H1 (cell line): ENCODE data around the gene MGAT2. TPM values are rescaled to one million over a fixed set of nuclear protein-coding genes. Genes with fewer than 3 reads are reported as not detected.

ENCODE experiments used
- CTCF ChIA-PET: fragments of 300-600 bp; sonication (Branson Sonifier 250); formaldehyde crosslinking; loops from one replicate; lab custom pipeline; 2021; ENCODE audit not compliant: partially characterized antibody; lab: Charles Lee
- POLR2A ChIA-PET: fragments of 300-600 bp; sonication (Branson Sonifier 250); formaldehyde crosslinking; loops from one replicate; lab custom pipeline; 2021; ENCODE audit warnings: inconsistent platforms; ENCODE audit not compliant: partially characterized antibody; lab: Charles Lee
- DNase-seq, 2 experiments: peaks; one replicate each; pipeline versions ENCODE4 v3.0.0 to v3.0.0-alpha.2; 2010 to 2022; ENCODE audit warnings: low spot score in 2 of 2, low read depth in 1 of 2, mixed read lengths in 1 of 2
- FAIRE-seq: peaks from 2 replicates; lab custom pipeline; 2011; peaks lifted over from hg19 to GRCh38; lab: Jason Lieb, UNC
- H2AFZ ChIP-seq: 2 replicates; pipeline ENCODE4 v1.8.1; 2012; ENCODE audit warnings: low read length, inconsistent platforms
- H2AK5ac ChIP-seq: 2 replicates; pipeline ENCODE4 v1.6.1; 2013; ENCODE audit warnings: low read depth, low read length
- H2BK120ac ChIP-seq: replicated peaks from 2 replicates; pipeline ENCODE3; 2013; ENCODE audit warnings: low read depth, low read length, inconsistent platforms
- H2BK12ac ChIP-seq: 2 replicates; pipeline ENCODE4 v1.6.1; 2013; ENCODE audit warnings: low read depth, low read length
- H2BK15ac ChIP-seq: 2 replicates; pipeline ENCODE4 v1.6.1; 2013; ENCODE audit warnings: low read length
- H2BK20ac ChIP-seq: 2 replicates; pipeline ENCODE4 v1.6.1; 2013; ENCODE audit warnings: low read length
- H2BK5ac ChIP-seq: 2 replicates; pipeline ENCODE4 v1.6.1; 2013; ENCODE audit warnings: low read depth, low read length
- H3K14ac ChIP-seq: 2 replicates; pipeline ENCODE4 v1.6.1; 2013; ENCODE audit warnings: inconsistent platforms; ENCODE audit not compliant: insufficient read length
- H3K18ac ChIP-seq: 2 replicates; pipeline ENCODE4 v1.6.1; 2013; ENCODE audit warnings: low read length; ENCODE audit errors: extremely low read depth
- H3K23ac ChIP-seq: 2 replicates; pipeline ENCODE4 v1.6.1; 2013; ENCODE audit warnings: inconsistent platforms; ENCODE audit not compliant: insufficient read length
- H3K23me2 ChIP-seq: 2 replicates; pipeline ENCODE4 v1.6.1; 2013; ENCODE audit warnings: low read depth, low read length
- H3K27ac ChIP-seq: 2 replicates; pipeline ENCODE4 v1.6.1; 2011; ENCODE audit warnings: low read depth, low read length, inconsistent platforms
- H3K27me3 ChIP-seq, 4 experiments: replicated peaks in 1 of 4; 1 replicate in 1 of 4; 2 replicates in 3 of 4; pipeline versions ENCODE4 v1.6.1 to v1.8.1; 2011 to 2013; ENCODE audit warnings: low read length in 3 of 4, mild to moderate bottlenecking in 3 of 4, inconsistent platforms in 2 of 4, mixed read lengths in 2 of 4, moderate library complexity in 1 of 4; ENCODE audit not compliant: control insufficient read depth in 3 of 4, insufficient read depth in 3 of 4; ENCODE audit errors: extremely low read depth in 1 of 4
- H3K36me3 ChIP-seq, 4 experiments: 2 replicates each; pipeline versions ENCODE4 v1.6.1 to v1.8.1; 2011 to 2013; ENCODE audit warnings: mild to moderate bottlenecking in 4 of 4, low read length in 3 of 4, moderate library complexity in 2 of 4, control low read depth in 1 of 4, inconsistent platforms in 1 of 4; ENCODE audit not compliant: insufficient read depth in 4 of 4, control insufficient read depth in 2 of 4
- H3K4ac ChIP-seq: replicated peaks from 2 replicates; pipeline ENCODE3; 2013; ENCODE audit warnings: low read length, low read depth, mixed read lengths, inconsistent platforms; ENCODE audit not compliant: insufficient read length
- H3K4me1 ChIP-seq, 4 experiments: replicated peaks in 1 of 4; 1 replicate in 1 of 4; 2 replicates in 3 of 4; pipeline versions ENCODE4 v1.6.1 to v1.8.1; 2011 to 2013; ENCODE audit warnings: low read length in 3 of 4, inconsistent platforms in 2 of 4, mixed read lengths in 1 of 4; ENCODE audit not compliant: insufficient read depth in 4 of 4, control insufficient read depth in 3 of 4
- H3K4me2 ChIP-seq, 2 experiments: 2 replicates each; pipeline versions ENCODE4 v1.6.1 to v1.8.1; 2011 to 2013; ENCODE audit warnings: low read depth in 2 of 2, low read length in 2 of 2, control low read depth in 1 of 2, inconsistent platforms in 1 of 2, mild to moderate bottlenecking in 1 of 2; ENCODE audit not compliant: insufficient read depth in 1 of 2
- H3K4me3 ChIP-seq, 4 experiments: fragments of 200-600, 300-600 bp in 1 of 4; sonication (generic), shearing (Covaris generic), sonication (Bioruptor Twin) in 1 of 4; 2 replicates each; pipeline versions ENCODE4 v1.5.1 to v1.8.1; 2011 to 2016; ENCODE audit warnings: low read length in 4 of 4, low read depth in 3 of 4, control low read depth in 2 of 4, inconsistent platforms in 2 of 4, mild to moderate bottlenecking in 2 of 4, mixed read lengths in 1 of 4, moderate library complexity in 1 of 4; ENCODE audit not compliant: insufficient read depth in 2 of 4; ENCODE audit errors: extremely low read depth in 1 of 4
- H3K56ac ChIP-seq: replicated peaks from 2 replicates; pipeline ENCODE3; 2013; ENCODE audit warnings: low read depth, mild to moderate bottlenecking, mixed read lengths, low read length, inconsistent platforms; ENCODE audit not compliant: insufficient read length
- H3K79me1 ChIP-seq: 2 replicates; pipeline ENCODE4 v1.6.1; 2013; ENCODE audit warnings: low read depth, low read length, control low read depth
- H3K79me2 ChIP-seq, 2 experiments: 2 replicates each; pipeline versions ENCODE4 v1.6.1 to v1.8.1; 2012 to 2013; ENCODE audit warnings: low read length in 2 of 2, mild to moderate bottlenecking in 2 of 2, inconsistent platforms in 1 of 2; ENCODE audit not compliant: insufficient read depth in 2 of 2, control insufficient read depth in 1 of 2
- H3K9ac ChIP-seq, 4 experiments: replicated peaks in 1 of 4; 1 replicate in 1 of 4; 2 replicates in 3 of 4; pipeline versions ENCODE4 v1.6.1 to v1.8.1; 2011 to 2013; ENCODE audit warnings: low read depth in 3 of 4, low read length in 3 of 4, control low read depth in 2 of 4, mild to moderate bottlenecking in 2 of 4, moderate library complexity in 2 of 4, inconsistent platforms in 1 of 4; ENCODE audit errors: extremely low read depth in 1 of 4
- H3K9me3 ChIP-seq, 2 experiments: 2 replicates each; pipeline versions ENCODE4 v1.6.1 to v1.8.1; 2012 to 2013; ENCODE audit warnings: mild to moderate bottlenecking in 2 of 2, moderate library complexity in 2 of 2, control low read depth in 1 of 2, inconsistent platforms in 1 of 2, low read depth in 1 of 2, low read length in 1 of 2, mixed read lengths in 1 of 2; ENCODE audit not compliant: insufficient read depth in 2 of 2
- H4K20me1 ChIP-seq, 2 experiments: replicated peaks in 1 of 2; 2 replicates each; pipeline versions ENCODE3 to v1.8.1; 2011 to 2013; ENCODE audit warnings: inconsistent platforms in 2 of 2, low read length in 2 of 2, mild to moderate bottlenecking in 1 of 2; ENCODE audit not compliant: insufficient read depth in 2 of 2, control insufficient read depth in 1 of 2
- H4K5ac ChIP-seq: 2 replicates; pipeline ENCODE4 v1.6.1; 2013; ENCODE audit warnings: low read length, low read depth, mixed read lengths, inconsistent platforms; ENCODE audit not compliant: insufficient read length
- H4K8ac ChIP-seq: 2 replicates; pipeline ENCODE4 v1.8.0; 2013; ENCODE audit warnings: mild to moderate bottlenecking, moderate library complexity, low read length, inconsistent platforms; ENCODE audit not compliant: insufficient read depth; ENCODE audit errors: extremely low read depth
- H4K91ac ChIP-seq: replicated peaks from 2 replicates; pipeline ENCODE3; 2013; ENCODE audit warnings: low read length, mixed read lengths, inconsistent platforms; ENCODE audit not compliant: insufficient read length
- CBX8 ChIP-seq: fragments of 300-800, 300-1000 bp; sonication (generic); IDR thresholded peaks from 2 replicates; pipeline ENCODE4 v1.7.1; 2016; ENCODE audit warnings: low read depth, low read length, borderline replicate concordance
- CEBPB ChIP-seq: IDR thresholded peaks from 2 replicates; pipeline ENCODE4 v1.6.1; 2012; ENCODE audit warnings: low read depth, low read length
- CTCF ChIP-seq, 3 experiments: IDR thresholded peaks; 1 replicate in 2 of 3; 2 replicates in 1 of 3; pipeline versions ENCODE4 v1.5.1 to v1.6.1; 2011; ENCODE audit warnings: low read length in 3 of 3, mild to moderate bottlenecking in 3 of 3, inconsistent platforms in 2 of 3, low read depth in 1 of 3, moderate library complexity in 1 of 3; ENCODE audit not compliant: insufficient read depth in 1 of 3; ENCODE audit errors: control extremely low read depth in 1 of 3
- EGR1 ChIP-seq: IDR thresholded peaks from 2 replicates; pipeline ENCODE4 v1.6.1; 2011; ENCODE audit warnings: low read depth, low read length, borderline replicate concordance
- FOSL1 ChIP-seq: IDR thresholded peaks from 2 replicates; pipeline ENCODE4 v1.6.1; 2011; ENCODE audit warnings: mild to moderate bottlenecking, low read depth, low read length, moderate library complexity; ENCODE audit not compliant: insufficient read depth
- KDM1A ChIP-seq: fragments of 200-600, 300-600 bp; sonication (generic); IDR thresholded peaks from 2 replicates; pipeline ENCODE4 v1.7.1; 2016; ENCODE audit warnings: mild to moderate bottlenecking, low read length, borderline replicate concordance
- KDM5A ChIP-seq: fragments of 200-600 bp; IDR thresholded peaks from 2 replicates; pipeline ENCODE4 v1.7.1; 2012; ENCODE audit warnings: mild to moderate bottlenecking, low read length, inconsistent platforms, mixed read lengths
- NANOG ChIP-seq: IDR thresholded peaks from 2 replicates; pipeline ENCODE4 v1.6.1; 2011; ENCODE audit warnings: low read length, low read depth, mild to moderate bottlenecking, inconsistent platforms; ENCODE audit not compliant: insufficient read depth, poor library complexity, severe bottlenecking
- NRF1 ChIP-seq: IDR thresholded peaks from 2 replicates; pipeline ENCODE4 v1.6.1; 2011; ENCODE audit warnings: mild to moderate bottlenecking, low read depth, low read length, improper control_type of control experiment
- RNF2 ChIP-seq: fragments of 200-900, 300-1000 bp; sonication (generic); IDR thresholded peaks from 2 replicates; pipeline ENCODE4 v1.7.1; 2016; ENCODE audit warnings: borderline replicate concordance, low read depth, mild to moderate bottlenecking, antibody characterized with exemption, low read length; ENCODE audit not compliant: poor library complexity, severe bottlenecking; ENCODE audit errors: missing control alignments
- TBP ChIP-seq: IDR thresholded peaks from 2 replicates; pipeline ENCODE4 v1.6.1; 2011; ENCODE audit warnings: low read depth, low read length, improper control_type of control experiment
- WGBS, 2 experiments: shearing (Covaris generic) in 1 of 2; methylation state at CpG; one replicate each; pipeline versions ENCODE4 v1.1.6 to v1.1.7; 2013 to 2015; ENCODE audit warnings: low lambda C conversion rate in 2 of 2, mixed read lengths in 2 of 2, inconsistent platforms in 1 of 2, low coverage in 1 of 2, missing lambda C conversion rate in 1 of 2; ENCODE audit not compliant: insufficient replicate concordance in 2 of 2, insufficient coverage in 1 of 2, insufficient read length in 1 of 2; ENCODE audit errors: extremely low coverage in 1 of 2, missing lambda C conversion rate in 1 of 2; 5-methylcytosine and 5-hydroxymethylcytosine counted together
- polyA plus RNA-seq, 7 experiments: library from polyadenylated mRNA; depleted of rRNA in 3 of 7; stranded (reverse) in 5 of 7; unstranded in 2 of 7; fragments of >200 nt in 5 of 7; fragments of 200-250 nt in 2 of 7; gene quantifications; 1 replicate in 5 of 7; 2 replicates in 1 of 7; 4 replicates in 1 of 7; pipeline versions ENCODE4 v1.2.1 to v1.2.3, GENCODE V29; 2011 to 2013; ENCODE audit warnings: missing spikeins in 2 of 7, mixed read lengths in 2 of 7
- total RNA-seq: library from RNA; stranded (reverse); fragmentation: NEBNext Ultra II Directional; extraction: Animal tissue kit (Norgen Biotek cat#: 25700); gene quantifications from 2 replicates; pipeline ENCODE4 v1.2.1, GENCODE V29; 2021

The MGAT2 gene
- total and polyA plus RNA-seq, 2 of the 8 experiments (the other 6 are each of a cell fraction or from before 2014, with no cell fraction given) = 10.6 to 23.7 TPM

GRCh38 chr14:49654511-49654910 lies 33.9 kb downstream of the MGAT2 start:
- DNase-seq = no peak
- Histone ChIP-seq H3K27ac (no peak overlapping the region), H3K36me3 (peaks cover 0 to 25% (median 7%) of the 10 kb centered on the region in 4 experiments; a peak in 6 of 8 replicates), H2BK5ac (no peak overlapping the region), H3K79me2 (no peaks in the 10 kb centered on the region), H2BK120ac (no peak overlapping the region), H3K4me1 (no peaks in the 10 kb centered on the region), H2BK20ac (no peak overlapping the region), H3K4me3 (no peak overlapping the region), H3K56ac (no peak overlapping the region), H4K5ac (no peak overlapping the region), H4K91ac (no peak overlapping the region), H3K9me3 (no peaks in the 10 kb centered on the region), H4K20me1 (no peaks in the 10 kb centered on the region), H3K14ac (no peak overlapping the region), H3K18ac (no peak overlapping the region), H3K4ac (no peak overlapping the region), H3K4me2 (no peak overlapping the region), H2BK12ac (no peak overlapping the region), H3K23ac (no peak overlapping the region), H2BK15ac (no peak overlapping the region), H3K79me1 (no peaks in the 10 kb centered on the region), H4K8ac (no peak overlapping the region), H2AK5ac (no peak overlapping the region), H3K23me2 (no peaks in the 10 kb centered on the region), H3K27me3 (no peaks in the 10 kb centered on the region), H2AFZ (no peak overlapping the region), H3K9ac (no peak overlapping the region)
- 94% methylated on average over 3 of the region's 3 CpGs; no CpG with 5 or more reads in 1 of the 2 experiments for WGBS, 2 experiments
- ChIA-PET POLR2A (no interaction called here), CTCF (no interaction called here)
- FAIRE-seq = no peak
- no peak for TF ChIP-seq CBX8
- TF ChIP-seq KDM5A = no peak
- no peak for TF ChIP-seq FOSL1
- TF ChIP-seq RNF2 = no peak
- no peak for TF ChIP-seq EGR1
- TF ChIP-seq NRF1 = no peak
- no peak for TF ChIP-seq TBP
- no peak for TF ChIP-seq CTCF (IDR thresholded peaks at IDR 0.05; ENCODE audit: control extremely low read depth in 1 of 3, insufficient read depth in 1 of 3, low read depth in 1 of 3, low read length in 3 of 3)
- TF ChIP-seq NANOG = no peak
- TF ChIP-seq CEBPB = no peak
- TF ChIP-seq KDM1A = no peak
